G401.6 (cell line): ENCODE results near the gene PPM1H.

Experiments used
- FAIRE-seq: peaks from 2 replicates; lab custom pipeline; 2012; peaks lifted over from hg19 to GRCh38; lab: Jason Lieb, UNC

PPM1H gene

DNA sequence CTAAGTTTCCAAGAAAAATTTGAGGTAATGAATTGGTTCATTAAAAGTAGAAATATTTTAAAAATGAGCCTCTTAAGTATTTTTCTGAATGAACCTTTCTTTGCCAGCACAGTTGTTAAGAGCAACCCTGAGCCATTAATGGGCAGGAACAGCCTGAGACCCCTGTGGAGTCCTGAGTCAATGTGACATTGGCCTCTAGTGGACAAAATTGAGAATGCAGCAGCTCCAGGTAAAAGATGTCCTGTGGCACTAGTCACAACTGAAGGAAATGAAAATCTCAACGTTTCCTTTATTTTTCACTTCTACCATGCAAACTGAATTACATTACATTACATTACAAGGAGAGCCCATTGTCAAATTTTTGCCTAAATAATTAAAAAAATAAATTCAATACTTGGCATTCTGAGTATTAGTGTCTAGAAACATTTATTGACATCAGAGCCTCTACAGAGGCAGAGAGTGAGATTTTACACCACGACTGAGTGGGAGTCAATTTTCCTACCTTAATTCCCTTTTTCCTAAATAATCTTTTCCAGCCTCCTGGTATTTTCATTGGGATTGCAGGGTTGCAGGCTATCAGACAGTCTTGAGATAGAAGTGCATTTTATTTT lies 135.7 kb downstream of the PPM1H start:
- peak; percentile 98 for FAIRE-seq

GRCh38 chr12:62794218-62794583 lies 140.7 kb downstream of the PPM1H start:
- FAIRE-seq: no peak

DNA sequence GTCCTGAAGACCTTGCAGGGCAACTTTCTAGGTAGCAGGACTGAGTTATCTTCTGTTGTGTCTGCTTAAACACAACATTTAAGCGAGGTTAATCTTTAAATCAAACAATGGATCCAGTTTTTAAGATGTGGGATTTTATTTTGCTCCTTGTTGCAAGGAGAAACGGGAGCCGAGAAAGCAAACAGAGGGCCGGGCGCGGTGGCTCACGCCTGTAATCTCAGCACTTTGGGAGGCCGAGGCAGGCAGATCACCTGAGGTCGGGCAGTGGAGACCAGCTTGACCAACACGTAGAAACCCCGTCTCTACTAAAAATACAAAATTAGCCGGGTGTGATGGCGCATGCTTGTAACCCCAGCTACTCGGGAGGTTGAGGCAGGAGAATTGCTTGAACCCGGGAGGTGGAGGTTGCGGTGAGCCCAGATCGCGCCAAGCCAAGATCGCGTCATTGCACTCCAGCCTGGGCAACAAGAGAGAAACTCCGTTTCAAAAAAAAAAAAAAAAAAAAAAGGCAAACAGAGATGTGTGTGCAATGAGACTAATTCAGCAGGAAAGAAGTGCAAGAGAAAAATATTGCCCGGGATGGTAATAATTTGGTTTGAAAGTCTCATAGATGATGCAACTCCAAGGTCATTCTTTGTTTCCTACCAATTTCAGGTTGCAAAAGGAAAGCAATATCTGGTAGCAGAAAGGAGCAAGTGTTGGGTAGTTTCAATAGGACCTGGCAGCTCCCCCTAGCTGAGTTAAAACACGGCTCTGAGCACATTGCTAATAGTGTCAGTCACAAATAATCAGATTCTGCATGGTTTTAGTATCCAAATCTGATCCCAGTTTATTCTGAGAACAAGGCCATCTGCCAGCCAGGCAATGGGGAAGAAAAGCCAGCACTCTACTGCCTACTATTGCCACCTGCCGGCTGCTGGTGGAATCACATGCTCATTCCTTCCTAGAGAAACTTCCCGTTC lies 141.4 kb downstream of the PPM1H start:
- peak; percentile 99 for FAIRE-seq

GRCh38 chr12:62792236-62792870 lies 142.6 kb downstream of the PPM1H start:
- FAIRE-seq: peak; percentile 31

DNA sequence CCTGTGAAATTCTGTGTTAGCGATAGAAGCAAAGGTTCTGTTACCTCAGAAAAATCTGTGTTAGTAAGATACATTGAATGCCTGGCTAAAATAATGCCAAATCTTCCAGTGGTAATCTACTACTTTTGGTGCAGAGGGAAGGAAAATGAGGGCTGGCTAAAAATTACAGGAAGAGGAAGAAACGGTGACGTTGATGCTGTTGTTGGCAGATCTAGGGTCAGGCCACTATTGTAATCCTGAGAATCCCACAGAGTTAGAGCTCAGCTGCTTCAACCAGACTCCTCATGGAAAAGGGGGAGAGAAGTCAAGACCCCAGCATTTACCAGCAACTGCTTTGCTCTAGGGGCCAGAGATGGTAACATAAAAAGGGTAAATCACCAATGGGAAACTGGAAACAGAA lies 145.1 kb downstream of the PPM1H start:
- FAIRE-seq: no peak

- peak; percentile 75 for FAIRE-seq
Observed at GRCh38 chr12:62787611-62788010, 147.3 kb downstream of the PPM1H start.

GRCh38 chr12:62787023-62787422 lies 147.9 kb downstream of the PPM1H start:
- peak; percentile 79 for FAIRE-seq

GRCh38 chr12:62785941-62786559 lies 148.9 kb downstream of the PPM1H start:
- FAIRE-seq: peak; percentile 95

DNA sequence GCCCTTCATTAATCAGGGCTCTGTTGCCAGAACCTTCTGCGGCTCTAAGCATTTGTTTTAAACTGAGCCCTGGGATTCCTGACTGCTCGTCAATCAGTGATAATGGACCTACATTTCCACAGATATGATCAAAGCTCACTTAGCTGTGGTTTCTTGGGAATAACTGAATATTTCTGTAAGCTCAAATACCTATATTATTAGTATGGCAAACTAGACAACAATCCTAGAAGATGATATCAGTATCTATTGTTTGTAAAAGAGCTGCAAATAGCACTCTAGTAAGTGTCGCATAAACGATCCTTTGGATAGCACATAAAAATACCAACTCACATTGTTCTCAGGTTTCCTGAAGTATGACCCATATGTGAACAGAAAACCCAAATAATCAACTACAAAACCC lies 150.4 kb downstream of the PPM1H start:
- FAIRE-seq: no peak

- no peak for FAIRE-seq
Observed at GRCh38 chr12:62783881-62784280, 151.1 kb downstream of the PPM1H start.

DNA sequence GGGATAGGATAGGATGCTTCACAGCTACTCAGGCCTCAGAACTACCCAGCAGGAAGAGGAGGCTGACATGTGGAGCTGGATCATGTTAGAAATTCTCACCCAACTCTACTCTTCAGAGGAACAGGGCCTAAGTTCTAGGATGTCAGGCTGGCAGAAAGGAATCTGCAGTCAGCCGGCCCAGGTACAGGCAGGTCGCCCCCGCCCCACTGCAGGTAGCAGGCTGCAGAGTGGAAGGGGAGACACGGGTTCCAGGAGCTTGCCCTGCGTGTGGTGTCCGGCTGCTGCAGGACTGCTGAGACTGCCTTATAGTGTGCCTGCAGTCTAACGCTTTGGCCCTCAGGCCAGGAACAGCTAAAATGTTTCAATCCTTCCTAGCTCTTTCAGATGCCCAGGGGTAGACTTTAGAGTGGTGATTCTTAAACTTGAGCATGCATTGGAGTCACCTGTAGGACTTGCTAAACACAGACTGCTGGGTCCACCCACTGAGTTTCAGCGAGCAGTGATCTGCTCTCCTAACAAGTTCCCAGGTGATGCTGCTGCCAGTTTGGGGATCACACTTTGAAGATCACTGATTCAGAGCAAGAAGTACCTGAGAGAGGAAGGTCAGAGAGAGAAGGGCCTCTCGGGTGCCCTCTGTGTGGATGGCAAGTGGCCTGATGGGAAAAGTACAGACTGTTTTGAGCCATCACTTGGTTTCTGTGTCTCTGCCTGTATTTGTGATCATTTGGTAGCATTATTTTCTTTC lies 153.6 kb downstream of the PPM1H start:
- FAIRE-seq: no peak

GRCh38 chr12:62779488-62779887 lies 155.5 kb downstream of the PPM1H start:
- FAIRE-seq: no peak

DNA sequence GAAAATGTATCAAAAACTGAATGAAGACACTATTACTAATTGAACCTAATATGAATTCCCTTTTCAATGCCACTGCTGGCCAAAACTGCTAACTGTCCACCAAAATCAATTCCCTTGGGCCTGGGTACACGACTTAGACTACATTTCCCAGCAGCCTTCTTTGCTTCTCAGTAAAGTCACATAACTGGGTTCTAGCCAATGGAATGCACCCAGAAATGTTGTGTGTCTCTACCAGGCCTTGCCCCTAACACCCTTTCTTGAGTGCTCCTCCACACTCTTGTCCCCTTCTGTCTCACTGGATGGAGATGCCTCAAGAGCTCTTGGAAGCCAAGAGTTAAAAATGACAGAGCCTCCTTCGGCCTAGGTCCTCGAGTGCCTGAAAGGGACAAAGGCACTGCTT lies 156.8 kb downstream of the PPM1H start:
- no peak for FAIRE-seq

DNA sequence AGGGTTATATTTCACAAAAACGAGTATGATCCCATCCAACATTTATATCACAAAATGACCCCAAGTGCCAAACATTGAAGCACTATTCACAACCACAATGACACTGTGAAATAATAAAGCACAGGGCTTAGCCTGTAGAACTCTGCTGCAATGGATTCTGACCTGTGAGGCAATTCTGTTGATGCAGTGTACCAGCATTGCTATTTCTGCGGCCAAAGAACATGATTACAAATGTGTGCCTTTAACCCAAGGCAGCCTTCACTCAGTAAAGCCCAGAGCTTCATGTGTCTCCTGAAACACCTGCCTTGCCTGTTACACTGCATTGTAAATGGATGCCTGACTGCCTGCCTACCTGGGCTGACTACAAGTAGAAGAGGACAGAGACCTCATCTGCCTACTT lies 158.0 kb downstream of the PPM1H start:
- no peak for FAIRE-seq

DNA sequence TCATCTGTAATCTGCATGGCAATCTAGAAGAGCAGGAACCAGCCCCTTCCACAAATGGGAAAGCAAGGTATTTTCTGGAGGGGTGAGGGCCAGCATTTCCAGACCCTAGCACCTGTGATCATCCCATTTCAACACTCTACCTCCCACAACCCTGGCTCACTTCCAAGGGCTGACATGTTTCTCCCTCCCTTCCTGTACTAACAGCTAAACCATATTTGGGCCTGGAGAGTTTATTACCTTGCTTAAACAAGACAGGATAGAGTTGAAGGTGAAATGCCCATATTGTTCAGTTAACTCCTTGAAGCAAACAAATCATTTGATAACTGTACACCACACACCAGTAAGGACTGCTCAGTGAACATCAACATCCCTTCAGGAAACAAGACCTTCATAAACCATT lies 158.4 kb downstream of the PPM1H start:
- no peak for FAIRE-seq

GRCh38 chr12:62774794-62775193 lies 160.2 kb downstream of the PPM1H start:
- FAIRE-seq: no peak

DNA sequence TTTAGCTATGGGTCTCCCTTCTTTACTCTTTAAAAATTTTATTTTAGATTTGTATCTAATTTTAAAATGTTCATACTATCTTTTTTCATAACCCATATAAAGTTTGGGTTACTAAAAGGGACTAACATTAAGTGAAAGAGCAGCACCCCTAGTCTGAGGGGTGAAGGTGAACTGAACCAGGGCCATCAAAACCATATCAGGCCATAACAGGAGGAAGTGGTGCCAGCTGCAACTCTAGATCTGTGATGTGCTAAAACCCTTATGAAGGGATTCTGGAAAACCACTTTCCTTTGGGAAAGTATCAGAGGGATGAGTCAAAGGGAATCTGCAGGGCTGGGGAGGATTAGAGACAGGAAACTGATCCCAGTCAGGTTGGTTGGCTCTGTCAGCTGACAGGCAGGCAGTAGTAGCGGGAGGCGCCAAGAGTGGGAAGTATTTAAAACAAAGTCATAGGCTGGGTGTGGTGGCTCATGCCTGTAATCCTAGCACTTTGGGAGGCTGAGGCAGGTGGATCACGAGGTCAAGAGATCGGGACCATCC lies 162.5 kb downstream of the PPM1H start:
- no peak for FAIRE-seq

- no peak for FAIRE-seq
Observed at GRCh38 chr12:62771828-62772227, 163.1 kb downstream of the PPM1H start.

- FAIRE-seq: no peak
Observed at GRCh38 chr12:62770381-62770780, 164.6 kb downstream of the PPM1H start.

GRCh38 chr12:62769076-62769619 lies 165.8 kb downstream of the PPM1H start:
- no peak for FAIRE-seq

DNA sequence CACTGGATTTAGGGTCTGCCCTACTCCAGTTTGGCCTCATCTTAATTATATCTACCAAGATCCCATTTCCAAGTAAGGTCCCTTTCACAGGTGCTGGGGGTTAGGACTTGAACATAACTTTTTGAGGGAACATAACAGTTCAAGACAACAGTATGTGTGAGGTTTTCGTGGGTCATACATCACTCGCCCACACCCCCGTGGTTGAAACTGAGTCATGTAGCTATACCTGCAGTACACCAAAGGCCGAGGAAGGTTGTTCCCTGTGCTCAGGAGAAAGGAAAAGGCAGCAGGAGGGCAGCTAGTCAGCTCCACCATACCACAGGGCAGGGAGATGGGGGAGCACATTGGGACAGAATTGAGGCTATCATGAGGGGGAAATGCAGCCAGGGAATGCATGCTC lies 167.0 kb downstream of the PPM1H start:
- FAIRE-seq: no peak

DNA sequence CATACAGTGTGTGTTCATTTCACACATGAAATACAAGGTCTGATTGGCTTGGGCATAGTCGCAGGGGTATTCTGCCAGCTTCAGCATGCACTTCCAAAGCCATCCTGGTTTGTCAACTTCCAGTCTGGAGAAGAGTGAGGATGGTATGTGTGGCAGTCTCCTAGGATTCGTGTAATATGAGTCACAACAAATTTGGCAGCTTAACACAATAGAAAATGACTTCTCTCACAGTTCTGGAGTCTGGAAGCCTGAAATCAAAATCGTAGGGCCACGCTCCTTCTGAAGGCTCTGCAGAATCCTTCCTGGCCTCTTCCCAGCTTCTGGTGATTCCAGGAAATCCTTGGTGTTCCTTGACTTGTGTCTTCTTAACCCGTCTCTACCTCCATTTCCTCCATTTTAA lies 167.5 kb downstream of the PPM1H start:
- FAIRE-seq: no peak
